ENCODE results near the gene OSGEP.

GRCh38 chr14:20429801-20430669 is 24.6 kb downstream of the OSGEP start:
- TF ChIP-seq, protein P1, sequence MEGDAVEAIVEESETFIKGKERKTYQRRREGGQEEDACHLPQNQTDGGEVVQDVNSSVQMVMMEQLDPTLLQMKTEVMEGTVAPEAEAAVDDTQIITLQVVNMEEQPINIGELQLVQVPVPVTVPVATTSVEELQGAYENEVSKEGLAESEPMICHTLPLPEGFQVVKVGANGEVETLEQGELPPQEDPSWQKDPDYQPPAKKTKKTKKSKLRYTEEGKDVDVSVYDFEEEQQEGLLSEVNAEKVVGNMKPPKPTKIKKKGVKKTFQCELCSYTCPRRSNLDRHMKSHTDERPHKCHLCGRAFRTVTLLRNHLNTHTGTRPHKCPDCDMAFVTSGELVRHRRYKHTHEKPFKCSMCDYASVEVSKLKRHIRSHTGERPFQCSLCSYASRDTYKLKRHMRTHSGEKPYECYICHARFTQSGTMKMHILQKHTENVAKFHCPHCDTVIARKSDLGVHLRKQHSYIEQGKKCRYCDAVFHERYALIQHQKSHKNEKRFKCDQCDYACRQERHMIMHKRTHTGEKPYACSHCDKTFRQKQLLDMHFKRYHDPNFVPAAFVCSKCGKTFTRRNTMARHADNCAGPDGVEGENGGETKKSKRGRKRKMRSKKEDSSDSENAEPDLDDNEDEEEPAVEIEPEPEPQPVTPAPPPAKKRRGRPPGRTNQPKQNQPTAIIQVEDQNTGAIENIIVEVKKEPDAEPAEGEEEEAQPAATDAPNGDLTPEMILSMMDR (IDR thresholded peaks at IDR 0.05) = no peak
- TF ChIP-seq POLR2A (IDR thresholded peaks at IDR 0.05) = no peak
